CD14-positive monocyte (primary cell): ENCODE measurements around the gene KLHDC8A. TPM values are rescaled to one million over a fixed set of nuclear protein-coding genes. Genes with fewer than 3 reads are reported as not detected.

Experiments used
- DNase-seq, 3 donors: peaks; one replicate each; pipeline ENCODE4 v3.0.0-alpha.2; 2011 to 2022
- H2AFZ ChIP-seq: 2 replicates; pipeline ENCODE4 v1.6.0; 2012; ENCODE audit warnings: mild to moderate bottlenecking, low read depth, low read length, inconsistent platforms; ENCODE audit not compliant: insufficient read depth, poor library complexity, severe bottlenecking
- H3K27ac ChIP-seq, 2 donors: 1 replicate in 1 of 2; 2 replicates in 1 of 2; pipeline ENCODE4 v1.5.1; 2012 to 2013; ENCODE audit warnings: low read length in 2 of 2, control low read depth in 1 of 2, inconsistent platforms in 1 of 2, low read depth in 1 of 2, mild to moderate bottlenecking in 1 of 2
- H3K27me3 ChIP-seq, 2 donors: one replicate each; pipeline versions ENCODE4 v1.6.0 to v1.6.1; 2011 to 2013; ENCODE audit warnings: low read length in 2 of 2; ENCODE audit not compliant: control insufficient read depth in 2 of 2, insufficient read depth in 2 of 2
- H3K36me3 ChIP-seq, 2 donors: replicated peaks in 1 of 2; 1 replicate in 1 of 2; 2 replicates in 1 of 2; pipeline versions ENCODE4 v1.5.1 to v1.6.1; 2012 to 2013; ENCODE audit warnings: low read length in 2 of 2, control low read depth in 1 of 2, inconsistent platforms in 1 of 2, mild to moderate bottlenecking in 1 of 2; ENCODE audit not compliant: insufficient read depth in 2 of 2, control insufficient read depth in 1 of 2
- H3K4me1 ChIP-seq, 2 donors: 1 replicate in 1 of 2; 2 replicates in 1 of 2; pipeline versions ENCODE4 v1.5.1 to v1.6.1; 2012 to 2013; ENCODE audit warnings: low read length in 2 of 2, control low read depth in 1 of 2, inconsistent platforms in 1 of 2, mild to moderate bottlenecking in 1 of 2, moderate library complexity in 1 of 2; ENCODE audit not compliant: insufficient read depth in 2 of 2, control insufficient read depth in 1 of 2
- H3K4me2 ChIP-seq: replicated peaks from 2 replicates; pipeline ENCODE3; 2012; ENCODE audit warnings: low read length, moderate library complexity, mild to moderate bottlenecking; ENCODE audit not compliant: poor library complexity, severe bottlenecking; ENCODE audit errors: extremely low read depth
- H3K4me3 ChIP-seq, 3 experiments: fragments of 200-600 bp in 1 of 3; sonication (generic) in 1 of 3; replicated peaks in 1 of 3; 1 replicate in 2 of 3; 2 replicates in 1 of 3; pipeline ENCODE4 v1.5.1; 2011 to 2013; ENCODE audit warnings: low read length in 3 of 3, mild to moderate bottlenecking in 3 of 3, control low read depth in 2 of 3, low read depth in 2 of 3, inconsistent platforms in 1 of 3, moderate library complexity in 1 of 3
- H3K79me2 ChIP-seq: 2 replicates; pipeline ENCODE4 v1.6.0; 2012; ENCODE audit warnings: mild to moderate bottlenecking, control low read depth, inconsistent platforms, low read length, moderate library complexity; ENCODE audit not compliant: insufficient read depth
- H3K9ac ChIP-seq: 2 replicates; pipeline ENCODE4 v1.6.0; 2017; ENCODE audit warnings: low read length, mild to moderate bottlenecking; ENCODE audit not compliant: insufficient read depth, poor library complexity, severe bottlenecking
- H3K9me3 ChIP-seq, 2 donors: replicated peaks in 1 of 2; 1 replicate in 1 of 2; 2 replicates in 1 of 2; pipeline versions ENCODE4 v1.5.1 to v1.6.1; 2012 to 2013; ENCODE audit warnings: low read length in 2 of 2, control low read depth in 1 of 2; ENCODE audit not compliant: control insufficient read depth in 1 of 2, insufficient read depth in 1 of 2
- H4K20me1 ChIP-seq: 2 replicates; pipeline ENCODE4 v1.6.0; 2012; ENCODE audit warnings: mild to moderate bottlenecking, low read length, control low read depth, moderate library complexity; ENCODE audit not compliant: insufficient read depth
- H3K27ac Mint-ChIP-seq, 7 donors: one replicate each; pipeline ENCODE4 v1.8.0; 2020; ENCODE audit warnings: mild to moderate bottlenecking in 7 of 7, mixed read lengths in 7 of 7, moderate library complexity in 6 of 7, inconsistent platforms in 2 of 7
- H3K27me3 Mint-ChIP-seq, 3 donors: one replicate each; pipeline ENCODE4 v1.8.0; 2021 to 2022; ENCODE audit warnings: low read depth in 3 of 3, mild to moderate bottlenecking in 3 of 3, mixed read lengths in 3 of 3, moderate library complexity in 3 of 3, inconsistent platforms in 1 of 3
- H3K36me3 Mint-ChIP-seq, 2 donors: one replicate each; pipeline ENCODE4 v1.8.0; 2020; ENCODE audit warnings: mixed read lengths in 2 of 2, inconsistent platforms in 1 of 2, mild to moderate bottlenecking in 1 of 2
- H3K4me1 Mint-ChIP-seq: one replicate; pipeline ENCODE4 v1.8.0; 2020; ENCODE audit warnings: mild to moderate bottlenecking, mixed read lengths
- H3K4me3 Mint-ChIP-seq, 2 donors: one replicate each; pipeline ENCODE4 v1.8.0; 2020; ENCODE audit warnings: mild to moderate bottlenecking in 2 of 2, mixed read lengths in 2 of 2, moderate library complexity in 1 of 2
- H3K9me3 Mint-ChIP-seq, 7 donors: one replicate each; pipeline ENCODE4 v1.8.0; 2020 to 2022; ENCODE audit warnings: mixed read lengths in 7 of 7, mild to moderate bottlenecking in 6 of 7, moderate library complexity in 6 of 7, inconsistent platforms in 2 of 7
- CTCF ChIP-seq: fragments of 200-600 bp; IDR thresholded peaks from one replicate; pipeline ENCODE4 v1.8.0; 2022; ENCODE audit warnings: antibody characterized with exemption, mild to moderate bottlenecking
- whole genome bisulfite sequencing: methylation state at CpG from one replicate; pipeline ENCODE4 v1.1.5; 2013; ENCODE audit warnings: missing lambda C conversion rate; ENCODE audit not compliant: insufficient coverage; 5-methylcytosine and 5-hydroxymethylcytosine counted together
- intact Hi-C, 2 donors: fragments of 100-400 bp; cut with micrococcal nuclease; formaldehyde crosslinking; loops; one replicate each; pipeline versions ENCODE4 v1.15.0 to v1.15.1; 2023
- polyA plus RNA-seq, 3 donors: library from polyadenylated mRNA; depleted of rRNA in 1 of 3; unstranded in 2 of 3; stranded (reverse) in 1 of 3; fragments of 300-500 nt in 2 of 3; fragments of >200 nt in 1 of 3; fragmentation: Illumina TruSeq in 2 of 3; gene quantifications; 1 replicate in 2 of 3; 2 replicates in 1 of 3; pipeline ENCODE4 v1.2.3, GENCODE V29; 2012 to 2021

Gene KLHDC8A
- polyA plus RNA-seq, 3 donors, result not detected

GRCh38 chr1:205339717-205340116 is 17.0 kb downstream of the KLHDC8A start:
- TF ChIP-seq CTCF, result no peak
- Mint-ChIP-seq H3K36me3 (peaks cover 3 to 7% of the 10 kb centered on the region in 2 donors), H3K27me3 (peaks cover 26 to 51% (median 37%) of the 10 kb centered on the region in 3 donors), H3K9me3 (peaks cover 0 to 12% (median 5%) of the 10 kb centered on the region in 7 donors), H3K4me3 (no peak overlapping the region), H3K4me1 (peaks cover 9% of the 10 kb centered on the region), H3K27ac (no peak overlapping the region)
- Histone ChIP-seq H3K4me3 (no peak overlapping the region), H3K36me3 (no peaks in the 10 kb centered on the region), H3K79me2 (no peaks in the 10 kb centered on the region), H3K27ac (no peak overlapping the region), H3K27me3 (peaks cover 26 to 28% of the 10 kb centered on the region in 2 donors), H3K9me3 (peaks cover 0 to 6% of the 10 kb centered on the region in 2 donors), H3K4me1 (peaks cover 7 to 12% of the 10 kb centered on the region in 2 donors), H4K20me1 (no peaks in the 10 kb centered on the region), H3K4me2 (no peak overlapping the region), H2AFZ (no peak overlapping the region), H3K9ac (no peak overlapping the region)
- DNase-seq, result no peak
- intact Hi-C loops, result loop anchor here in 1 of 2 donors (10.0 kb wide), 1 partner anchor 185 kb away; no protein-coding TSS in a partner anchor
- WGBS, result no CpG with 5 or more reads among the region's 4 CpGs

GRCh38 chr1:205339197-205339702 is 17.5 kb downstream of the KLHDC8A start:
- H4K20me1 ChIP-seq, result no peaks in the 10 kb centered on the region
- H3K4me3 ChIP-seq, result no peak overlapping the region
- no peak overlapping the region for H3K27ac ChIP-seq
- DNase-seq, result no peak
- peaks cover 21 to 47% (median 32%) of the 10 kb centered on the region in 3 donors for H3K27me3 Mint-ChIP-seq
- H3K9ac ChIP-seq, result no peak overlapping the region
- WGBS, result 92% methylated on average over 16 of the region's 21 CpGs
- H3K9me3 ChIP-seq, result peaks cover 0 to 1% of the 10 kb centered on the region in 2 donors
- H3K79me2 ChIP-seq, result no peaks in the 10 kb centered on the region
- intact Hi-C loops, result loop anchor here in 1 of 2 donors (10.0 kb wide), 1 partner anchor 186 kb away; no protein-coding TSS in a partner anchor
- no peak overlapping the region for H3K4me3 Mint-ChIP-seq
- peaks cover 6% of the 10 kb centered on the region for H3K4me1 Mint-ChIP-seq
- H3K9me3 Mint-ChIP-seq, result peaks cover 0 to 8% (median 2%) of the 10 kb centered on the region in 7 donors
- peaks cover 5 to 11% of the 10 kb centered on the region in 2 donors for H3K4me1 ChIP-seq
- H3K27ac Mint-ChIP-seq, result no peak overlapping the region
- peaks cover 22 to 23% of the 10 kb centered on the region in 2 donors for H3K27me3 ChIP-seq
- H3K4me2 ChIP-seq, result no peak overlapping the region
- no peak overlapping the region for H2AFZ ChIP-seq
- H3K36me3 ChIP-seq, result no peaks in the 10 kb centered on the region
- peaks cover 3% of the 10 kb centered on the region in 2 donors for H3K36me3 Mint-ChIP-seq
- no peak for TF ChIP-seq CTCF
